A673 (cell line): ENCODE results near the gene SELENOV. TPM values are rescaled to one million over a fixed set of nuclear protein-coding genes. Genes with fewer than 3 reads are reported as not detected.

ENCODE experiments used
- BruUV-seq: library from RNA; stranded (reverse); fragments of 400-500 nt; replicated peaks from 2 replicates; lab custom pipeline; 2021; lab: Mats Ljungman, UMichigan
- CTCF ChIA-PET: fragments of 300-600 bp; sonication (Branson Sonifier 250); formaldehyde crosslinking; loops from one replicate; lab custom pipeline; 2022; ENCODE audit warnings: antibody characterized with exemption; lab: Charles Lee
- POLR2A ChIA-PET: fragments of 300-600 bp; sonication (Branson Sonifier 250); formaldehyde crosslinking; loops from one replicate; lab custom pipeline; 2022; ENCODE audit warnings: antibody characterized with exemption; ENCODE audit not compliant: low non-redundant PET; lab: Charles Lee
- DNase-seq: peaks from one replicate; pipeline ENCODE4 v3.0.0-alpha.2; 2015; ENCODE audit warnings: low spot score
- H3K27ac ChIP-seq: fragments of 200-600 bp; sonication (generic); 2 replicates; pipeline ENCODE4 v1.5.1; 2016; ENCODE audit warnings: mixed run types, low read depth, mild to moderate bottlenecking, mixed read lengths, antibody characterized with exemption, low read length; ENCODE audit not compliant: poor library complexity, severe bottlenecking
- H3K27me3 ChIP-seq: fragments of 200-600 bp; sonication (generic); replicated peaks from 2 replicates; pipeline ENCODE4 v1.6.1; 2017; ENCODE audit warnings: mixed run types, low read depth, mild to moderate bottlenecking, mixed read lengths, antibody characterized with exemption, low read length; ENCODE audit not compliant: insufficient read depth, poor library complexity
- H3K36me3 ChIP-seq: fragments of 200-600 bp; sonication (generic); 2 replicates; pipeline ENCODE4 v1.6.1; 2016; ENCODE audit warnings: mixed run types, mild to moderate bottlenecking, mixed read lengths, antibody characterized with exemption, low read length; ENCODE audit not compliant: insufficient read depth, poor library complexity, severe bottlenecking
- H3K4me1 ChIP-seq: fragments of 200-600 bp; sonication (generic); 2 replicates; pipeline ENCODE4 v1.6.1; 2017; ENCODE audit warnings: mixed run types, mild to moderate bottlenecking, mixed read lengths, antibody characterized with exemption, low read length; ENCODE audit not compliant: insufficient read depth, poor library complexity, severe bottlenecking
- H3K4me3 ChIP-seq: fragments of 200-600 bp; sonication (generic); 2 replicates; pipeline ENCODE4 v1.5.1; 2016; ENCODE audit warnings: low read depth, mixed run types, mild to moderate bottlenecking, mixed read lengths, low read length; ENCODE audit not compliant: poor library complexity, severe bottlenecking
- H3K9me3 ChIP-seq: fragments of 200-600 bp; sonication (generic); 2 replicates; pipeline ENCODE4 v1.6.1; 2016; ENCODE audit warnings: mixed run types, low read depth, mild to moderate bottlenecking, mixed read lengths, antibody characterized with exemption, low read length; ENCODE audit not compliant: poor library complexity, severe bottlenecking
- EZH2 ChIP-seq: fragments of 200-600 bp; sonication (generic); IDR thresholded peaks from 2 replicates; pipeline ENCODE4 v1.6.1; 2017; ENCODE audit warnings: borderline replicate concordance, low read depth, mild to moderate bottlenecking, mixed read lengths, antibody characterized with exemption, low read length; ENCODE audit not compliant: poor library complexity, severe bottlenecking
- intact Hi-C: fragments of 100-400 bp; cut with micrococcal nuclease; formaldehyde crosslinking; loops from one replicate; pipeline ENCODE4 v1.10.0; 2022; ENCODE audit not compliant: unreplicated experiment
- total RNA-seq: library from RNA; stranded (reverse); gene quantifications from 2 replicates; pipeline ENCODE4 v1.2.3, GENCODE V29; 2021
- TF ChIP-seq, protein P1 (sequence below): fragments of 300-800, 200-600 bp; sonication (generic); conservative IDR thresholded peaks from 2 replicates; pipeline ENCODE4 v1.5.1; 2017; ENCODE audit warnings: low read depth, mild to moderate bottlenecking, antibody characterized with exemption, low read length, moderate library complexity, mixed read lengths

SELENOV gene
- total RNA-seq, 1 experiment from 2014 or later = not detected

DNA sequence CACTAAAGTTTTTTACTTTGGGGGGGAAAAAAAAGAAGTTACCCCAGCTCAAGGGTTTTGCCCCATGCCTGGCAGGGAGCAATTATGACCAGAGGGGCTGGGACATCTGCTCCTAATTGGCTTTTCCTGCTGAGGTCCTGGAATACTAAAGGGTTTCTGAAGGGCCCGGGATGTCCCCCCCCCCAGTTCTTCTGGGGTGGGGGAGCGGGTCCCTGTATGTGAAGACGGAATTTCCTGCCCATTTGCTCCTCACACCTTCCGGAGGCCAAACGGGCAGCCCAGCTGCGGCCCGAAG, 17.3 kb upstream of the SELENOV start:
- TF ChIP-seq EZH2 = no peak
- TF ChIP-seq, protein P1, sequence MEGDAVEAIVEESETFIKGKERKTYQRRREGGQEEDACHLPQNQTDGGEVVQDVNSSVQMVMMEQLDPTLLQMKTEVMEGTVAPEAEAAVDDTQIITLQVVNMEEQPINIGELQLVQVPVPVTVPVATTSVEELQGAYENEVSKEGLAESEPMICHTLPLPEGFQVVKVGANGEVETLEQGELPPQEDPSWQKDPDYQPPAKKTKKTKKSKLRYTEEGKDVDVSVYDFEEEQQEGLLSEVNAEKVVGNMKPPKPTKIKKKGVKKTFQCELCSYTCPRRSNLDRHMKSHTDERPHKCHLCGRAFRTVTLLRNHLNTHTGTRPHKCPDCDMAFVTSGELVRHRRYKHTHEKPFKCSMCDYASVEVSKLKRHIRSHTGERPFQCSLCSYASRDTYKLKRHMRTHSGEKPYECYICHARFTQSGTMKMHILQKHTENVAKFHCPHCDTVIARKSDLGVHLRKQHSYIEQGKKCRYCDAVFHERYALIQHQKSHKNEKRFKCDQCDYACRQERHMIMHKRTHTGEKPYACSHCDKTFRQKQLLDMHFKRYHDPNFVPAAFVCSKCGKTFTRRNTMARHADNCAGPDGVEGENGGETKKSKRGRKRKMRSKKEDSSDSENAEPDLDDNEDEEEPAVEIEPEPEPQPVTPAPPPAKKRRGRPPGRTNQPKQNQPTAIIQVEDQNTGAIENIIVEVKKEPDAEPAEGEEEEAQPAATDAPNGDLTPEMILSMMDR = no peak
- CTCF ChIA-PET = interaction anchor here (0.6 to 1.0 kb wide), 2 partner anchors 30 to 44 kb away, joined by 3 read pairs; no protein-coding TSS in a partner anchor
- Histone ChIP-seq H3K4me3 (peak overlapping the region; percentile 26), H3K27me3 (peaks cover 20% of the 10 kb centered on the region), H3K36me3 (no peaks in the 10 kb centered on the region), H3K9me3 (no peaks in the 10 kb centered on the region), H3K4me1 (peaks cover 13% of the 10 kb centered on the region), H3K27ac (no peak overlapping the region)
- POLR2A ChIA-PET = no interaction called here
- intact Hi-C loops = no loop called here
- no peak for DNase-seq
- BruUV-seq = no TSS peak

- no peaks in the 10 kb centered on the region for H3K36me3 ChIP-seq
- ChIA-PET POLR2A (no interaction called here), CTCF (interaction anchor here (0.6 to 1.0 kb wide), 3 partner anchors 30 to 45 kb away, joined by 3 read pairs; no protein-coding TSS in a partner anchor)
- TF ChIP-seq, protein P1 = peak; percentile 59
- no peak for TF ChIP-seq EZH2
- H3K27ac ChIP-seq = no peak overlapping the region
- intact Hi-C loops = no loop called here
- no TSS peak for BruUV-seq
- no peaks in the 10 kb centered on the region for H3K9me3 ChIP-seq
- H3K4me1 ChIP-seq = peaks cover 13% of the 10 kb centered on the region
- peak; percentile 65 for DNase-seq
- peaks cover 20% of the 10 kb centered on the region for H3K27me3 ChIP-seq
- H3K4me3 ChIP-seq = peak overlapping the region; percentile 26
Observed at GRCh38 chr19:39497996-39498797, 16.7 kb upstream of the SELENOV start.

- Histone ChIP-seq H3K36me3 (no peaks in the 10 kb centered on the region), H3K4me3 (peak within 1 kb of the TSS; percentile 26), H3K27me3 (peaks cover 20% of the 10 kb centered on the region), H3K4me1 (peaks cover 13% of the 10 kb centered on the region), H3K27ac (no peak within 1 kb of the TSS), H3K9me3 (no peaks in the 10 kb centered on the region)
- TF ChIP-seq, protein P1 = no peak
- no peak for TF ChIP-seq EZH2
- BruUV-seq = no TSS peak
- POLR2A ChIA-PET = no interaction called here
- CTCF ChIA-PET = interaction anchor here (1.0 kb wide), 1 partner anchor 46 kb away, joined by 3 read pairs; no protein-coding TSS in a partner anchor
- peak; percentile 47 for DNase-seq
- intact Hi-C loops = no loop called here
Observed at GRCh38 chr19:39498798-39499642, 15.9 kb upstream of the SELENOV start, which contains the start of gene DLL3. DLL3 (plus strand) TSS chr19:39498947; CDS start chr19:39498975, 28 bp downstream.
